HG02870 (cell line): ENCODE results near the gene TMPRSS9.
"Not testable (repeated sequence)": the region's sequence is repeated elsewhere in the genome, so short reads cannot be mapped to it uniquely, and the experiment has no call there.

Experiments
- ATAC-seq: cut with Tn5 transposase; IDR thresholded peaks from one replicate; pipeline ENCODE4 v1.9.1; 2021; ENCODE audit warnings: mild to moderate bottlenecking, moderate library complexity; ENCODE audit not compliant: unreplicated experiment

Gene TMPRSS9

DNA sequence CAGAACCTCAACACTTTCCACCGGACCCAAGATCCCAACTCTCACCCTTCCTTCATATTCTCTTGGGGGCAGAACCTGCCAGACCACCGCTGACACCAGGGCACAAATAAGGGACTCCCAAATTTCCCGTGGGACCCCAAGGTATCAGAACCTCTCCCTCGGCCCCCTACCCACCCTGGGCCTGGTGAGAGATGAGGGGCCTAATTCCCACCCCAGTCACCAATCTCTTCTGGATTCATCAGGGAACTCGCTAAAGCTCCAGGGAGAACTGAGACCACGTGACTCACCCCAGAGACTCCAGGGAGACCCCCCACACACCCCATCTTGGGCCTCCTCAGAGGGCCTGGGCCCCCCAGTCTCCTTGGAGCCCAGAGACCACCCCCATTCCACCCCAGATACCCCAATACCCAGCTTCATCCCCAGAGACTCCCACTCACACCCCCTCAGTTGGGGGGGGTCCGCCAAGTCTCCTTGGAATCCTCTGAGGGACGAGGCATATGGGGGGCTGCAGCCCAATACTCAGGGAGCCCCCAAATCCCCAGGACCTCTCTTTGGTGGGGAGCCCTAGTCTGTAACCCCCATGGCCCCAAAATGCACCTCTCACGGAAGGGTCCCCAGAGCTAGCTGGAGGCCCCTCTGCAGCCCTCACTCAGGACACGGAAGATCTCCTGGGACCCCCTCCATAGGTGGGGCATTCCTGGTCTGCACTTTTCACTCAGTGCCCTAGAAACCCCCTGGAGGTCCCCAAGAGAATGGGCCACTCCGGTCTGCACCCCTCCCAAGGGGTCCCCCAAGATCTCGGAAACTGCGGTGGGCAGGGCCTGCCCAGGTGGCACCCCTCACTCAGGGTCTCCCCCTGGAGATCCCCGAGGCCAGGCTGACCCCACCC is 95.1 kb downstream of the TMPRSS9 start:
- no peak for ATAC-seq

DNA sequence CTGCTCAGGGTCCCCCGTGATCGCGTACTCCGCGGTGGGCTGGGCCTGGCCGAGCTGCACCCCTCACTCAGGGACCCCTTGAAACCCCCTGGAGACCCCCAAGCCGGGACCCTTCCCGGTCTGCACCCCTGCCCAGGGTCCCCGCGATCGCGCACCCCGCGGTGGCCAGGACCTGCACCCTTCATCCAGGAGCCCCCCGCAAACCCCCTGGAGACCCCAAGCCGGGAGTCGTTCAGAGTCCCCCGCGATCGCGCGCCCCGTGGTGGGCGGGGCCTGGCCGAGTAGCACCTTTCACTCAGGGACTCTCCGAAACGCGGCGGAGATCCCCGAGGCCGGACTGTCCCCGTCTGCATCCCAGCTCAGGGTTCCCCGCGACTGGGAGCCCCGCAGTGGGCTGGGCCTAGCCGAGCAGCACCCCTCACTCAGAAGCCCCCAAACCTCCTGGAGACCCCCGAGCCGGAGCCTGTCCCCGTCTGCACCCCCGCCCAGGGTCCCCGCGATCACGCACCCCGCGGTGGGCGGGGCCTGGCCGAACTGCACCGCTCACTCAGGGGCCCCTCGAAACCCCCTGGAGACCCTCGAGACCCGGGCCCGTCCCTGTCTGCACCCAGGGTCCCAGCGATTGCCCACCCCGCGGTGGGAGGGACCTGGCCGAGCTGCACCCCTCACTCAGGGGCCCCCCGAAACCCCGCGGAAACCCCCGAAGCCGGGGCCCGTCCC is 95.9 kb downstream of the TMPRSS9 start:
- ATAC-seq, result no peak

DNA sequence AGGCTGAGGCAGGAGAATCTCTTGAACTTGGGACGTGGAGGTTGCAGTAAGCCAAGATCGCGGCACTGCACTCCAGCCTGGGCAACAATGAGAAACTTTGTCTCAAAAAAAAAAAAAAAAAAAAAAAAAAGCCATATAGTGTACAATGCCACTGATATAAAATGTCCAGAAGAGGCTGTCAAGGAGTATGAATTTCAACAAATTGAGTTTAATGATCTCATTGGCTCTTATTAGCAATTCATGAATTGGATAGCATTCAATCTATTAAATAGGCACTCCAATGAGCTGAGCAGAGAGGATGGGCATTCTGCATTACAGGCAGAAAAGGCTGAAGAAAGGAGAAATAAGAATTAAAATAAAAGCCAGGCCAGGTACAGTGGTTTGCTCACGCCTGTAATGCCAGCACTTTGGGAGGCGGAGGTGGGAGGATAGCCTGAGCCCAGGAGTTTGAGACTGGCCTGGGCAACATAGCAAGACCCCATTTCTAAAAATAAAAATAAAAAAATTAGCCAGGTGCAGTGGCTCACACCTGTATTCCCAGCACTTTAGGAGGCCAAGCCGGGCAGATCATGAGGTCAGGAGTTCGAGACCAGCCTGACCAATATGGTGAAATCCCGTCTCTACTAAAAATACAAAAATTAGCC is 97.5 kb downstream of the TMPRSS9 start:
- no peak for ATAC-seq

DNA sequence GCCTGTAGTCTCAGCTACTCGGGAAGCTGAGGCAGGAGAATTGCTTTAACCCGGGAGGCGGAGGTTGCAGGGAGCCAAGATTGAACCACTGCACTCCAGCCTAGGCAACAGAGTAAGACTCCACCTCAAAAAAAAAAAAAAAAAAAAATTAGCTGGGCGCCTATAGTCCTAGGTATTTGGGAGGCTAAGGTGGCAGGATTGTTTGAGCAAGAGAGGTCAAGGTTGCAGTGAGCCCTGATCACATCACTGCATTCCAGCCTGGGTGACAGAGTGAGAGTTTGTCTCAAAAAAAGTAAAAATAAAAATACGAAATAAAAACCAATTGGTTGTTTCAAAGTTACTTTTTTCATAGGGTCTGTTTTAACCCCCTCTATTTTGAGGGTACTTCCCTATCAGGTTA is 98.0 kb downstream of the TMPRSS9 start:
- ATAC-seq, result no peak

DNA sequence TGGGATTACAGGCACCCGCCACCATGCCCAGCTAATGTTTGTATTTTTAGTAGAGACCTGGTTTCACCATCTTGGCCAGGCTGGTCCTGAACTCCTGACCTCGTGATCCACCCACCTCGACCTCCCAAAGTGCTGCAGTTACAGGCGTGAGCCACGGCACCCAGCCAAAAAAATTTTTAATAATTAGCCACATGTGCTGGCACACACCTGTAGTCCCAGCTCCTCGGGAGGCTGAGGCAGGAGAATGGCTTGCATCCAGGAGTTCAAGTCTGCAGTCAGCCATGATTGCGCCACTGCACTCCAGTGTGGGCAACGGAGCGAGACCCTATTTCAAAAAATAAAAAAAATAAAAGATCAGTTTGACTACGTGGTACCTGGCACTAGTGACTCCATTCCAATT is 98.7 kb downstream of the TMPRSS9 start:
- ATAC-seq, result not testable (repeated sequence)

DNA sequence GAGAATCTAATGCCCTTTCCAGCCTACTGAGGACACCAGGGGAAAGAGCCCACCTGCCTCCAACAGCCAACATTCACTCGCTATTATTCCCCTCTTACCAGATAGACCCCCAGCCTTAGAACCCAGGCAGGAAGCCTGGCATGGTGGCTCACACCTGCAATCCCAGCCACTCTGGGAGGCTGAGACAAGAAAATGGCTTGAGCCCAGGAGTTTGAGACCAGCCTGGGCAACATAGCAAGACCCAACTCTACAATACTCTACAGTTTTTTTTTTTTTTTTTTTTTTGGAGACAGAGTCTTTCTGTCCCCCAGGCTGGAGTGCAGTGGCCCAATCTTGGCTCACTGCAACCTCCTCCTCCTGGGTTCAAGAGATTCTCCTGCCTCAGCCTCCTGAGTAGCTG is 100.2 kb downstream of the TMPRSS9 start:
- ATAC-seq, result no peak

DNA sequence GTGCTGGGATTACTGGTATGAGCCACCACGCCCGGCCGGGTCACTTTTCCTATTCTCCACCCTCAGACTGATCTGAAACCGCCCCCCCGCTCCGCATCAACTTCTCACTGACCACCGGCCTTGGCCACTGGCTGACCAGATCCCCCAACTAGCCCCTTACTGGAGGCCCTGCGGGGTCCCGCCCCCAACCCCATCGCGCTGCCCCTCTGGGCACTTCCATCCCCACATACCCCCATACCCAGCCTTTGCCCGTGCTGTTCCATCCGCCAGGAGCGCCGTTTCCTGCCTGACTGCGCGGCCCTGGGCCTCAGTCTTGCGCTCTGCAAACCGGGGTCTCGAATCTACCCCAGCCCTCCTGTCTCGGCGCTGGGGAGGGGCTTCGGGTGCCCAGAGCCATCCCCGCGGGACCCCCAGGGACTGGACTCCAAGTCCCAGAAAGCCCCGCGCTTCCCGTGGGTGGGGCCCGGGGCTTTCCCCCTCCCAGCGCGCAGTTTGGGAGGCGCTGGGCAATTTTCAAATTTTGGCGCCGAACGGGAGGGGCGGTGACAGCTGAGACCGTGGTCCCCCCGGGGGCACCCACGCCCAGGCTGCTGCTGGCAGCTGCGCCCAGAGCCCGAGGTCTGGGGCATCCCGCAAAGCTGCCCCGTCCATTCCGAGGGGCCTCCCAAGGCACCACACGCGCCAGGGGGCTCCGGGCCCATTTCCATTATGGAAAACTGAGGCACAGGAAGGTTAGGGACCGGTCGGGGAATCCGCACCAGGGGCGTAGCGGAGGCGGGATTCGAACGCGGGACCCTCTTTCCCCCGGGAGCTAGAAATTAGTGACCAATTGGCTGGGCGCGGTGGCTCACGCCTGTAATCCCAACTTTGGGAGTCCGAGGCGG is 101.9 kb downstream of the TMPRSS9 start:
- no peak for ATAC-seq

DNA sequence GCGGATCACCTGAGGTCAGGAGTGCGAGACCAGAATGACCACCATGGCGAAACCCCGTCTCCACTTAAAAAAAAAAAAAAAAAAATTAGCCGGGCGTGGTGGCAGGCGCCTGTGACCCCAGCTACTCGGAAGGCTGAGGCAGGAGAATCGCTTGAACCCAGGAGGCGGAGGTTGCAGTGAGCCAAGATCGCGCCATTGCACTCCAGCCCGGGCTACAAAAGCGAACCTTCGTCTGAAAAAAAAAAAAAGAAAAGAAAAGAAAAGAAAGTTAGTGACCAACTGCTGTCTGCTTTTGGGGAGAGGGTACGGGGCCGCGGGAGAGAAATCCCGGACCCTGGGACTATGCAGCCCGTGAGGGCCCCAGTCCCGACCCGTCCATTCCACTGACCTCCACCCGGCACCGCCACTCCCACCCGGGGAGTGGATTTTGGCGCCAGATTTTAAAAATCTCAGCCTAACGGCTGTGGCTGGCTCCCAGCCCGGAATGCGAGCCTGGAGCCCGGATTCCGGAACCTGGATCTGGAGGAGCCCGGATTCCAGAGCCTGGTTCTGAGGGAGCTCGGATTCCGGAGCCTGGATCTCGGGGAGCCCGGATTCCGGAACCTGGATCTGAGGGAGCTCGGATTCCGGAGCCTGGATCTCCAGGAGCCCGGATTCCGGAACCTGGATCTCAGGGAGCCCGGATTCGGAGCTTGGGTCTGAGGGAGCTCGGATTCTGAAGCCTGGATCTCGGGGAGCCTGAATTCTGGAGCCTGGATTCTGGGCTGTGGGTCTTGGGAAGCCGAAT is 102.8 kb downstream of the TMPRSS9 start:
- no peak for ATAC-seq

DNA sequence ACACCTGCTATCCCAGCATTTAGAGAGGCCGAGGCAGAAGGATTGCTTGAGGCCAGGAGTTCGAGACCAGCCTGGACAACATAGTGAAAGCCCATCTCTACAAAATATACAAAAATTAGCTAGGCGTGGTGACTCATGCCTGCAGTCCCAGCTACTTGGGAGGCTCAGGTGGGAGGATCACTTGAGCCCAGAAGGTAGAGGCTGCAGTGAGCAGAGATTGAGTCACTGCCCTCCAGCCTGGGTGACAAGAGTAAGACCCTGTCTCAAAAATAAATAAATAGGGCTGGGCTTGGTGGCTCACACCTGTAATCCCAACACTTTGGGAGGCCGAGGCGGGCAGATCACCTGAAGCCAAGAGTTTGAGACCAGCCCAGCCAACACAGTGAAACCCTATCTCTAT is 103.6 kb downstream of the TMPRSS9 start:
- not testable (repeated sequence) for ATAC-seq

DNA sequence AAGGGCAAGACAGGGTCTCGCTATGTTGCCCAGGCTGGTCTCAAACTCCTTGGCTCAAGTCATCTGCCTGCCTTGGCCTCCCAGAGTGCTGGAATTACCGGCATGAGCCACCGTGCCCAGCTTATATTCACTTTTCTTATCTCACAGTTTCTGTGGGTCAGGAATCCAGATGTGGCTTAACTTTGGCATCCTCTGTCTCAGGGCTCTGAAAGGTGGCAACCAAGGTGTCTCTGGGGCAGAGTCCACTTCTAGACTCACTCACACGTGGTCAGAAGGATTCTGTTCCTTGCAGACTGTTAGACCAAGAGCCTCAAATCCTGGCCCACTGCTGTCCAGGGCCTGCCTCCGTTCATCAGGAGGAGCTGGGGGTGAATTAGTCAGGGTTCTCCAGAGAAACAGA is 104.3 kb downstream of the TMPRSS9 start:
- no peak for ATAC-seq

DNA sequence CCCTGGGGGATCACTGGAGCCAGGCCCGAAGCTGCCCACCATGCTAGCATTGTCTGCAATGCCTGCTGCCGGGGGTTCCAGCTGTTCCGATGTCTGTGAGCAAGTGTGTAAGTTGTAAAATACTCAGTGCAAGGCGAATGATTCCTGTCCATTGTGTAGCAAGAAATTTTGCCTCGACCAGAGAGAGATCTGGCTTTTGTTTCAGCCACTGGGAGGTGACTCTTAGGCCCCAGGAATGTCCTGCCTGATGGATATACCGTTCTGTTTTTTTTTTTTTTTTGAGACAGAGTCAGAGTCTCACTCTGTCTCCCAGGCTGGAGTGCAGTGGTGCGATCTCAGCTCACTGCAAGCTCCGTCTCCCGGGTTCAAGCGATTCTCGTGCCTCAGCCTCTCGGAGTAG is 108.5 kb downstream of the TMPRSS9 start:
- no peak for ATAC-seq

DNA sequence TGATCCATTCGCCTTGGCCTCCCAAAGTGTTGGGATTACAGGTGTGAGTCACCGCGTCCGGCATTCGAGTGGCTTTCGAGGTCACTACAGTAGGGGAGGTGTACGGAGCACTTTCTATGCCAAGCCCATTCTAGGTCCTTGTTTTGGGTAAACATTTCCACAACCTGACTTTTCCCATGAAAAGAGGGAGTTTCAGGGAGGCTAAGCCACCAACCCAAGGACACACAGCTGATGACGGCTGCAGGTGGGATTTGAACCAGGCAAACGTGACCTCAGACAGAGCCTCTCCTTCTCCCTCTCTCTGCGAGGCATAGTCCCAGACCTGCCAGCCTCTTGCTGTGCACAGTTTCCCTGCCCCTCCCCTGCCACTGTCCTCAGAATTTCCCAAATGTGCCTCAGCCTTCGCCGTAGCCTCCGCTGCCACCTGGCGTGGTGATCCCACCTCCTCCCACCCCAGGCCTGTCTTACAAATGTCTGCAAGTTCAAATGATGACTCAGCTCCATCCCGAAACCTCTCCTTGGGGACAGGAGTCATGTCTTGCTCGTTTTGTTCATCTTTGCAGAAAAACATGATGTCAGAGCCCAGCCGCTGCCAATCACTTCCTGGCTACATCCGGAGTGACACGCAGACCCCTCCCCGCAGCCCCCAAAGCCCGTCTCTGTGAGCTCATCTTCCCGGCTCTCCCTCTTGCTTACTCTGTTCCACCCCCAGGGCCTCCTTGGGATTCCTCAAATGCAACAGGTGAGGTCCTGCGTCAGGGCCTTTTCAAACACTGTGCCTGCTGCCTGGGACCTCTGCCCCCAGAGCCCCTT is 109.2 kb downstream of the TMPRSS9 start:
- no peak for ATAC-seq

DNA sequence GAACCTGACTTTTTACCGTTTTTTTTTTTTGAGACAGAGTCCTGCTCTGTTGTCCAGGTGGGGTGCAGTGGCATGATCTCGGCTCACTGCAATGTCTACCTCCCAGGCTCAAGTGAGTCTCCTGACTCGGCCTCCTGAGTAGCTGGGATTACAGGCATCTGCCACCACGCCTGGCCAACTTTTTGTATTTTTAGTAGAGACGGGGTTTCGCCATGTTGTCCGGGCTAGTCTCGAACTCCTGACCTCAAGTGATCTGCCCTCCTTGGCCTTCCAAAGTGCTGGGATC is 109.8 kb downstream of the TMPRSS9 start:
- not testable (repeated sequence) for ATAC-seq

DNA sequence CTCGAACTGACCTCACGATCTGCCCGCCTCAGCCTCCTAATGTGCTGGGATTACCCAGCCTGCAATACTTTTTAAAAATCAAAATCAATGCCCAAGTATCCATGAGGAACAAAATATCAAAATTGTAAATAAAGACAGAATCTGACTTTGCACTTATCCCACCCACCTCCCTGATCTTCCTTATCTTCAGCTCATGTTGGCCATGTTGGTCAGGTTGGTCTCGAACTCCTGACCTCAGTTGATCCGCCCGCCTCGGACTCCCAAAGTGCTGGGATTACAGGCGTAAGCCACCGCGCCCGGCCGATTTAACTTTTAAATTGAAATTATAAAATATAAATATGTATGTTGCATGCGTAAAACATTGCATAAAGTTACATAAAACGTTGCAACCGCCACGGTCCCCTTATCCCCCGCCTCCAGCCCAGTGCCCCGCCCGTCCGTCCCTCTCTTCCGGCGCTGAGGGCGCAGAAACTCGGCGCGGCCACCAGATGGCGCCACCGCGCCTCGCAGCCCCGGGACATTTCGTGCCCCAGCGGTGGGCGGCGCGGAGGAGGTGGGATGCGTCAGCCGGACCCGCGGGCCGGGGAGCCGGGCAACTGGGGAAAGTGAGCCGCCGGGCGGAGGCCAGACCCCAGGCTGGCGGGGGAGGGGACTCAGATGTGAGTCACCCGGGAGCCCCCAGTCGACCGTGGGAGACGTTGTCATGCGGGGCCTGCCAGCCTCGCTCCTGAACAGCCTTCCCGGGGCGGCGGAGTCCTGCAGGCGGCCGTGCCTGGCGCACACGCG is 114.4 kb downstream of the TMPRSS9 start:
- peak; percentile 25 for ATAC-seq

DNA sequence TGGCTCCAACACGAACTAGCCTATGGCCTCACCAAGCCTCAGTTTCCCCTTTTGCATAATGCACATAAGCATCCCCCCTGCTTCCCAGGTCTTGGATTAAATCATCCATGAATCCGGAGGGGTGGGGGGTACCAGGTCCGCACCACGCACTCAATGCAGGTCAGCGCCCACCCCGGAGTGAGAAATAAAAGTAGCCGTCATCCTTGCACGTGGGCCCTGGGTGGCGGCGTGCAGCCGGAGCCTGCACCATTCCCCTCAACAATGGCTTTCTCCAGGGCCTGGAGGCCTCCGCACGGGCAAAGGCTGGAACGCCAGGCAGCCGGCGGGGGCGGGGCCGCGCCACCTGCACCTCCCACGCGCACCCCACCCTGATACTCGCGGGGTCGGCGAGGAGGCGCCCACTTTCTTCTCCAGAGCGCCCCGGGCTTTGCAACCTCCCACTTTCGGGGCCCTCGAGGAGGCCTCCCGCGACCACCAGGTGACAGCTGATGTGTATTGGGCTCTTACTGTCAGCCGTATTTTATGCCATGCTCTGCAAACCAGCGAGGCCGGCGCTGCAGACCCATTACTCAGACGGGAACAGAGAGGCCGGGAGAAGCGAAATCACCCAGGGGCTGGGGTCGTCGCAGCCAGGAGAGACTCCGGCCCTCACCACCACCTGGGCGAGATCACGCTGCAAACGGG is 115.1 kb downstream of the TMPRSS9 start:
- peak; percentile 2 for ATAC-seq
